ENCODE results near the gene MALT1.

The MALT1 gene

GRCh38 chr18:58733866-58734265, 62.6 kb downstream of the MALT1 start:
- ChIA-PET POLR2A (no interaction called here), CTCF (no interaction called here)
- DNase-seq (ENCODE audit: extremely low spot score): no peak
- TF ChIP-seq SP1 (IDR thresholded peaks at IDR 0.05) (no peak), HDGF (IDR thresholded peaks at IDR 0.05; ENCODE audit: borderline replicate concordance) (no peak), TARDBP (IDR thresholded peaks at IDR 0.05) (no peak), ARNT (IDR thresholded peaks at IDR 0.05) (no peak), ZNF384 (IDR thresholded peaks at IDR 0.05) (no peak), SUZ12 (IDR thresholded peaks at IDR 0.05) (no peak), FOXM1 (IDR thresholded peaks at IDR 0.05; ENCODE audit: borderline replicate concordance) (no peak), LEF1 (IDR thresholded peaks at IDR 0.05; ENCODE audit: borderline replicate concordance) (no peak), CTBP1 (IDR thresholded peaks at IDR 0.05; ENCODE audit: borderline replicate concordance) (no peak), PKNOX1 (IDR thresholded peaks at IDR 0.05) (no peak), NFRKB (IDR thresholded peaks at IDR 0.05) (no peak), L3MBTL2 (conservative IDR thresholded peaks at IDR 0.05) (no peak), FOXA1 (IDR thresholded peaks at IDR 0.05) (no peak), FOXK2 (IDR thresholded peaks at IDR 0.05) (no peak), BHLHE40 (IDR thresholded peaks at IDR 0.05; ENCODE audit: borderline replicate concordance) (no peak), ELF4 (IDR thresholded peaks at IDR 0.05) (no peak)

GRCh38 chr18:58738322-58738721, 67.1 kb downstream of the MALT1 start:
- POLR2A ChIA-PET: no interaction called here
- CTCF ChIA-PET: no interaction called here

GRCh38 chr18:58745914-58746313, 74.6 kb downstream of the MALT1 start:
- CTCF ChIA-PET: no interaction called here

More at GRCh38 chr18:58738322-58738721, 67.1 kb downstream of the MALT1 start:
- TF ChIP-seq SP1 (IDR thresholded peaks at IDR 0.05) (no peak), ELF4 (IDR thresholded peaks at IDR 0.05) (no peak), ZNF384 (IDR thresholded peaks at IDR 0.05) (no peak), BHLHE40 (IDR thresholded peaks at IDR 0.05; ENCODE audit: borderline replicate concordance) (no peak), SUZ12 (IDR thresholded peaks at IDR 0.05) (no peak), FOXA1 (IDR thresholded peaks at IDR 0.05) (no peak), L3MBTL2 (conservative IDR thresholded peaks at IDR 0.05) (no peak), PKNOX1 (IDR thresholded peaks at IDR 0.05) (no peak), NFRKB (IDR thresholded peaks at IDR 0.05) (no peak), FOXK2 (IDR thresholded peaks at IDR 0.05) (no peak), ARNT (IDR thresholded peaks at IDR 0.05) (no peak), FOXM1 (IDR thresholded peaks at IDR 0.05; ENCODE audit: borderline replicate concordance) (no peak), TARDBP (IDR thresholded peaks at IDR 0.05) (no peak), HDGF (IDR thresholded peaks at IDR 0.05; ENCODE audit: borderline replicate concordance) (no peak), CTBP1 (IDR thresholded peaks at IDR 0.05; ENCODE audit: borderline replicate concordance) (no peak)
- no peak for DNase-seq (ENCODE audit: extremely low spot score)

GRCh38 chr18:58748899-58749595, 77.8 kb downstream of the MALT1 start:
- ChIA-PET POLR2A (no interaction called here), CTCF (interaction anchor here (1.7 kb wide), 1 partner anchor 15 kb away, joined by 6 read pairs; no protein-coding TSS in a partner anchor)
- TF ChIP-seq L3MBTL2 (conservative IDR thresholded peaks at IDR 0.05): no peak
- no peak for TF ChIP-seq SP1 (IDR thresholded peaks at IDR 0.05)
- TF ChIP-seq ZNF384 (IDR thresholded peaks at IDR 0.05): no peak
- TF ChIP-seq BHLHE40 (IDR thresholded peaks at IDR 0.05; ENCODE audit: borderline replicate concordance): no peak
- TF ChIP-seq ARNT (IDR thresholded peaks at IDR 0.05): no peak
- no peak for TF ChIP-seq NFRKB (IDR thresholded peaks at IDR 0.05)
- TF ChIP-seq PKNOX1 (IDR thresholded peaks at IDR 0.05): no peak
- TF ChIP-seq FOXK2 (IDR thresholded peaks at IDR 0.05): no peak
- TF ChIP-seq TARDBP (IDR thresholded peaks at IDR 0.05): no peak
- no peak for TF ChIP-seq ELF4 (IDR thresholded peaks at IDR 0.05)
- TF ChIP-seq CTBP1 (IDR thresholded peaks at IDR 0.05; ENCODE audit: borderline replicate concordance): no peak
- no peak for TF ChIP-seq FOXA1 (IDR thresholded peaks at IDR 0.05)
- no peak for TF ChIP-seq SUZ12 (IDR thresholded peaks at IDR 0.05)
- TF ChIP-seq HDGF (IDR thresholded peaks at IDR 0.05; ENCODE audit: borderline replicate concordance): no peak
- no peak for DNase-seq (ENCODE audit: extremely low spot score)

More at GRCh38 chr18:58745914-58746313, 74.6 kb downstream of the MALT1 start:
- no peak for DNase-seq (ENCODE audit: extremely low spot score)
- POLR2A ChIA-PET: no interaction called here
- TF ChIP-seq FOXA1 (IDR thresholded peaks at IDR 0.05) (no peak), TARDBP (IDR thresholded peaks at IDR 0.05) (no peak), ZNF384 (IDR thresholded peaks at IDR 0.05) (no peak), LEF1 (IDR thresholded peaks at IDR 0.05; ENCODE audit: borderline replicate concordance) (no peak), ARNT (IDR thresholded peaks at IDR 0.05) (no peak), L3MBTL2 (conservative IDR thresholded peaks at IDR 0.05) (no peak), SP1 (IDR thresholded peaks at IDR 0.05) (no peak), CTBP1 (IDR thresholded peaks at IDR 0.05; ENCODE audit: borderline replicate concordance) (no peak), FOXK2 (IDR thresholded peaks at IDR 0.05) (no peak), SUZ12 (IDR thresholded peaks at IDR 0.05) (no peak), NFRKB (IDR thresholded peaks at IDR 0.05) (no peak), PKNOX1 (IDR thresholded peaks at IDR 0.05) (no peak), BHLHE40 (IDR thresholded peaks at IDR 0.05; ENCODE audit: borderline replicate concordance) (no peak)

GRCh38 chr18:58753976-58754375, 82.7 kb downstream of the MALT1 start:
- no peak for DNase-seq (ENCODE audit: extremely low spot score)
- ChIA-PET CTCF (interaction anchor here (4.3 kb wide), 1 partner anchor 10 kb away, joined by 21 read pairs; no protein-coding TSS in a partner anchor), POLR2A (no interaction called here)

More at GRCh38 chr18:58753976-58754375, 82.7 kb downstream of the MALT1 start:
- TF ChIP-seq HDGF (IDR thresholded peaks at IDR 0.05; ENCODE audit: borderline replicate concordance): no peak
- TF ChIP-seq SP1 (IDR thresholded peaks at IDR 0.05): no peak
- no peak for TF ChIP-seq PKNOX1 (IDR thresholded peaks at IDR 0.05)
- no peak for TF ChIP-seq SUZ12 (IDR thresholded peaks at IDR 0.05)
- no peak for TF ChIP-seq BHLHE40 (IDR thresholded peaks at IDR 0.05; ENCODE audit: borderline replicate concordance)
- TF ChIP-seq L3MBTL2 (conservative IDR thresholded peaks at IDR 0.05): no peak
- no peak for TF ChIP-seq ARNT (IDR thresholded peaks at IDR 0.05)
- TF ChIP-seq LEF1 (IDR thresholded peaks at IDR 0.05; ENCODE audit: borderline replicate concordance): no peak
- TF ChIP-seq CTBP1 (IDR thresholded peaks at IDR 0.05; ENCODE audit: borderline replicate concordance): no peak
- TF ChIP-seq ZNF384 (IDR thresholded peaks at IDR 0.05): no peak
- TF ChIP-seq FOXK2 (IDR thresholded peaks at IDR 0.05): no peak
